Activated CD4-positive, CD25-positive, alpha-beta regulatory T cell (primary cell): ENCODE measurements around the gene TUBGCP2.
"Not testable (repeated sequence)": the region's sequence is repeated elsewhere in the genome, so short reads cannot be mapped to it uniquely, and the experiment has no call there.

Experiments
- DNase-seq, 4 experiments: peaks; one replicate each; lab custom pipeline; 2025; lab: John Stamatoyannopoulos, UW

Gene TUBGCP2

DNA sequence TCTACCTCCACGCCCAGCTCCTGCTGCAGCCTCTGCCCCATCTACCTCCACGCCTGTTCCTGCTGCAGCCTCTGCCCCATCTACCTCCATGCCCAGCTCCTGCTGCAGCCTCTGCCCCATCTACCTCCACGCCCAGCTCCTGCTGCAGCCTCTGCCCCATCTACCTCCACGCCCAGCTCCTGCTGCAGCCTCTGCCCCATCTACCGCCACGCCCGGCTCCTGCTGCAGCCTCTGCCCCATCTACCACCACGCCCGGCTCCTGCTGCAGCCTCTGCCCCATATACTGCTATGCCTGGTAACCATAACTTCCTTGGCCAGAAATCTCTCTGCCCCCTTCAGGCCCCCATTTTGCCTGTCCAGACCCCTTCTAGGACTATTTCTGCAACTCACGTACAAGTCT, 43.6 kb downstream of the TUBGCP2 start:
- not testable (repeated sequence) for DNase-seq

DNA sequence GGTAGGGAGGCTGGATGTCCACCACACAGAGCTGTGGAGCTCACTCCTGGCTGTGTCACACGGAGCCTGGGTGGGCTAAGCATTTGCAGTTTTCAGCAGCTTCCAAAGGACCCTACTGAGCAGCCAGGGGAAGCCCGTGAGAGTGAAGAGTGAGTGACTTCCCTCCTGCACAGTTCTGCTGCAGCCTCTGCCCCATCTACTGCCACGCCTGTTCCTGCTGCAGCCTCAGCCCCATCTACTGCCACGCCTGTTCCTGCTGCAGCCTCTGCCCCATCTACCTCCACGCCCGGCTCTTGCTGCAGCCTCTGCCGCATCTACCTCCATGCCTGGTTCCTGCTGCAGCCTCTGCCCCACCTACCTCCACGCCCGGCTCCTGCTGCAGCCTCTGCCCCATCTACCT, 44.2 kb downstream of the TUBGCP2 start:
- DNase-seq = peak in 2 of 4 experiments; percentile 25 to 35

DNA sequence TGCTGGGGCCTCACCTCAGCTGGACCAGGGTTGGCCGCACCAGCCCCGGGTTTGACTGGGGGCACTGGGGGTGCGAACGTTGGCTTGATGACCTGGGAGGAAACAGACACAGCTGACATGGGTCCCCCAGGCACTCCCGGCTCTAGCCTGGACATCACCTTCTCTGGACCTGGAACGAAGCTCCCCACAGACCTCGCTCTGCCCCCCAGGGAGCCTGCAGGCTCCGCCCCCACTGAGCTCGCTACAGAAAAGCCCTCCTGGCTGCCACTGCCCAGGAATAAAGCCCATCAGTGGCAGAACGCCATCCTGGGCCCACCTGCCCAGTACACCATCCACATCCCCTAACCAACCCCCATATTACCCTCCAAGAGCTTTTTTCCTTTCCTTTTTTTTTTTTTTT, 45.0 kb downstream of the TUBGCP2 start:
- no peak for DNase-seq

DNA sequence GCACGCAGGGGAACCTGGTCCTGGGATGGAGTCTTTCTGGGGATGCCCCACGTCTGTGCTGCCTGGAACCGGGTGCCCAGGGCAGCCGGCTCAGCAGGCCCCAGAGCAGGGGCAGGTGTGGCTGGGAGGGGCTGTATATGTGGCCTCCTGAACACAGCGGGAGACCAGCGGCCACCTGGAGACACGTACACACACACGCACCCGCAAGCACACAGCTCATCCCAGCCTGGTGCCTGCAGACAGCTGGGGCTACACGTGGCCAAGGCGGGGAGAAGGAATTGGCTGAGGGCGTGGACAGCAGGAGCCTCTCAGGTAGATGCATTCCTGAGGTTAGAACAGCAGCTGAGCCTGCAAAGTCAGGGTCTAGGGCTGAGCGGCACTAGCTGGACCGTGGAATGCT, 46.0 kb downstream of the TUBGCP2 start:
- DNase-seq = no peak

DNA sequence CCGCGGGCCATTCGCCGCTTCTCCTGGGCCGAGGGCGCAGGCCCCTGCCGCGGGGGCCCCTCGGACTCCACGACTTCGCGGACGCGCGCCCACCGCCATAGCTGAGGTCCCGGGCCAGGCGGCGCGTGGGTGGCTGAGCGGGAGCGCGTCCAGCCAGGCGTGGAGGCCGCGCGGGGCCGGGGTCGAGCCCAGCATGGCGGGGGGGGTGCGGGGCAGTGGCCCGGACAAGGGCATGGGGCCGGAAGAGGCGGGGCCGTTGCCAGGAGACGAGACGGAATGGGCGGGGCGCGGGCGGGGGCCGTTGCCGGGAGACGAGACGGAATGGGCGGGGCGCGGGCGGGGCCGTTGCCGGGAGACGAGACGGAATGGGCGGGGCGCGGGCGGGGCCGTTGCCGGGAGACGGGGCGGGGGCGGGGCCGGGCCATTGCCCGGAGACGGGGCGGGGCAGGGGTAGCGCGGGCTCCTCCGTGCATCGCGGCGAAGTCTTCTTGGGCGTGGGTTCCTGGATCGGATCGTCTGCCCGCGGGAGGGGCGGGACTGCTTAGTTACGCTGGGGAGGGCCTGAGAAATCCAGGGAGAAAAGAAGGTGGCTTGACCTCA, 46.8 kb downstream of the TUBGCP2 start:
- DNase-seq = peak; percentile 73 to 81 (median 76)

DNA sequence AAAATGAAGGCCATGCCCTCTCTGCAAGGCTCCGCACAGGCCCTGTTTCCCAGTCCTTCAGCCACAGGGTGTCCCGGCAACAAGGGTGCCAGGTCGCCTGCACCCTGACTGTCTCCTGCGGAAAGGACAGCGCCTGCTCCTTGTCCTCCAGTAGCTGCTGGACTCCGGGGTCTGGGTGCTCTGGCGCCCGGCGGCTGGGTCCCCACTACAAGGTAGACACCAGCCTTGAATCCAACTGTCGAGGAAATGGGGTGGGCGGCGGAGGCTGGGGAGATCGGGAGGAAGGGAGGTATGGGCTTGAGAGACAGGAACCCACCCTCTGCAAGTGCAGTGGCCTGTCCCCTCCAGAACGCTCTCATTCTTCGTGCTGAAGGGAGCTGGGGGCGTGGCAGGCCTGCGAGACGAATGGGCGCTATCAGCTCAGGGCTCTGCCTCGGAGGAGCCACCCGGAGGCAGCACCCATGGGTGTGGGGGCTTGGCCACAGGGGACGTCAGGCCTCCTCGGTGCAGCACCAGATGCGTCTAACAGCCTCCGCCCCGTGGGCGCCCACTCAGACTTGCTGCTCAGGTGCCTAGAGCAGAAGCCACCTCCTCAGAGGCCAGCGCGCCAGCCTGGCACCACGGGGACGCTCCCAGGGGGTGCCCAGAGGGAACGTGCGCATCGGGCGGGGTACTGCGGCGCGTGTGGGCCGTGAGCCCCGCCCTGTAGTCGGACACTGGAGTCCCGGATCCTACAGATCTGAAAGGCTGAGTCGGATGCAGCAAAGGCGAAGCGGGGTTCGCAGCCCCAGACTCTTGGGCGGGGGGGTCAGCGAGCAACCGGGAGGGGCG, 47.6 kb downstream of the TUBGCP2 start:
- peak in 2 of 4 experiments; percentile 37 for DNase-seq

DNA sequence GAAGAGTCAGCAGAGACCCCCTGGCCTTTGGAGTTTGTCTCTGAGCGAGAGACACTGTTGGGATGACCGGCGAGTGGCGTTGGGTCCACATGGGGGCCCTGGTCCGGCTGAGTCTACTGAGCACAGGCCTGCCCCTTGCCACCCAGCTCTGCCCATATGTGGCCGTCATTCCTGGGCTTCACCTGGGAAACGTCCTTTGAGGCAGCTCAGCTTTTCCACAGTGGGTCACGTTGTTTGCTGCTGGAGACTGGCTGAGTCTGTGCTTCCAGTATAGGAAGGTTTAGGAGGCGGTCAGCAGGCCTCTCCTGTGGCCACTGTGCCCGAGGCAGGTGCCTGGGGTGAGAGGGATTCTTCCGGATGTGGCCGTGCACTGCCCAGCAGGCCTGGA, 49.1 kb downstream of the TUBGCP2 start:
- DNase-seq = no peak

DNA sequence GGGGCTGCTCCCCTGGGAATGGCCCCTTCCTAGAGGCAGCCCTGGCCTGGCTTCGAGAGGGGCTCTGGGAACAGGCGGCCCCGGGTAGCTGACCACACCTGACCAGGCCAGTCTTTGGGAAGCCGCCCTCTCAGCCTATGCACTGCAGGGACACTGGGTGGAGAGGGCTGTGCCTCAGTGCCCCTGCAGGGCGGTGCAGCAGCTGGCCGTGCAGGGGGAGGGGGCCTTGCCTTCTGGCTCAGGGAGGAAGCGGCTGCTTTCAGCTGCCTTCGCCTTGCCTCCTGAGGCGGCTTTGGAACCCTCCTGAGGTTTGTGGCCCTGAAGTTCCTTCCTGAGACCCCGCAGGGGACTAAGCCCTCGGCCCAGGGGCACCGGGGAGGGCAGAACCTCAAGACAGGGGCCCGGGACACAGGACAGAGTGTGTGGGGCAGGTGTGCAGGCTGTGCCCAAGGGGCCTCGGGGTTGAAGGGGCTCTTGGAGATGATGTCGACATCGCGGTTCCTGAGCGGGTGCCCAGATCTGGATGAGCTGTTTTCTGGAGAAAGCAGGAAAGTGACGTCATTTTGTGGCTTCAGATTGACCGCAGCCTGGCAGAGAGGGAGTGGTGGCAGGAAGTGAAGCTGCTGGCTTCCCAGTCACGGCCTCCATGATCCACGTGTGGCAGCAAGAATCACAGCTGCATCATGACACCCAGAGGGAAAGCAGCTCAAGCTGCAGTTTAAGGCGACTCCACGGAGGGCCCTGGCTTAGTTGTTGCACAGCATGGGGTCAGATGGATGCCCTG, 49.7 kb downstream of the TUBGCP2 start:
- DNase-seq = peak in 3 of 4 experiments; percentile 35 to 61 (median 46)

DNA sequence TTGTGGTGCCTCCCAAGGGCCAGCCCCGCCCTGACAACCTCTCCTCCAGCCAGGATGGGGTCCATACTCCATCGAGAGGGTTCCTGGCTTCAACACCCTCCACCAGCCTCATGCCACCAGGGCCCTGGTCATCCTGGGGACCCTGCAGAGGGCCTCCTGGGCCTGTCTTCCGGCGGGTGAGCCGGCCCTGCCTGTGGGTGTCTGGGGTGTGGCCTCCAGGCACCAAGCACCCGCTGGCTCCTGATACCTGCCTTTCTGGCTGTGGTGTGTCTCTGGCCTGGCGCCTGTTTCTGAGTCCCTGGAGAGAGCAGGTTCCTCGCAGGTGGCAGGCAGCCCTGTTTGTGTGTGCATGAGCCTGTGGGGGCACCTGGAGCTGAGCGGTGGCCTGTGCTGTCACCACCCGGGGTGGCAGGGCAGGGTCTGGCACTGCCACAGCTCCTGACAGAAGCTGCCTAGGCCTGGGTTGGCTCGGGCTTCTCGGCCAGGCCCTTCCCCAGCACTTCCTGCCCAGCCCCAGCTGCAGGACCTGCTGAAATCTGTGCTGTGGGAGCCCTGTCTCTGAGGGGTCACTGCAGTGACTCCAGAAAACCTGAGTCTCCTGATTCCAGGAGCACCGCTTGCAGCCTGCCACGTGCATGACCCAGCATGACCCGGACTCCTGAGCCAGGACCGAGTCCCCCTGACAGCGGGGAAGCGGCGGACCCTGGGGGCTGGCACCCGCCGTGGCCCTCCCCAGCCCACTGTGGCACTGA, 50.4 kb downstream of the TUBGCP2 start:
- no peak for DNase-seq

DNA sequence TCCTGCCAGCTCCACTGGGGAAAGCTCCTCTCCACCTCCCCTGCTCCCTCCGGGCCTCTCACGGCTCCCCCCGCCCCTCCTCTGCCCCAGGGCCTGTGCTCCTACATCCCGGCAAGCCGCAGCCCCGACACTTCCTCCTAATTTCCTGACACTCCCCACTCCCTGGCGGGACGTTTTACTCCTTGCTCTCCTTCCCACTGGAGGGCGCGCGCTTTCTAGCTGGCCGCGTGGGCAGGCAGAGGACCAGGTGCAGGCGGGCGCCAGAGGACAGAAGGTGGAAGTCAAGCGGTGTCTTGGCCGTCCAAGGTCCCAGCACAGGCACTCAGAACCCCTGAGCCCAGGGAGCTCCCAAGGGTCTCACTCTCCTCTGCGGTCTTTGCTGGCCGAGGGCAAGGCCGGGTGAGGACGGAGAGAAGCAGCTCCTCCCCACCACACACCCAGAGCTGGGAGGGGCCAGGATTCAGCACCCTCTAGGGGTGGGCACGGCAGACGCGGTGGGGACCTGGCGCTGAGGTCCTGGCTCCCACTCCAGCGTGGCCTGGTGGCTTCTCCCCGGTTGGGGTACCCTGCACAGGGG, 51.1 kb downstream of the TUBGCP2 start:
- DNase-seq = no peak

DNA sequence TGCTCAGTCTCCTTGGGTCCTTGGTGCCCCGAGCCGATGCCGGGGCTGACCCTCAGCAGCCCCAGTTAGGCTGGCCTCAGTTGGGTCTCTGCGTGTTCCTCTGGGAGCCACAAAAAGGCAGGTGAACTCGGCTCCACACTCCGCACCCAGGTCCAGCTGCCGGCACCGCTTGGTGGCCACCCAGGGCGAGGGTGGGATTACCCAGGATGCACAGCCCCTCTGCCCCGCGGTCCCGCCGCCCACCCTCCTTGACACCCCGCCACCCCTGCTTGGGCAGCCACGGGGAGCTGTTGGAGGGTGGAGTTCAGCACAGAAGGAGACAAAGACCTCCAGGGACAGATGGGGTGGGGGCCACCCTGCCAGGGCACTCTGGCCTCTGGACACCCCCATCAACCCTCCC, 53.3 kb downstream of the TUBGCP2 start:
- DNase-seq = no peak

DNA sequence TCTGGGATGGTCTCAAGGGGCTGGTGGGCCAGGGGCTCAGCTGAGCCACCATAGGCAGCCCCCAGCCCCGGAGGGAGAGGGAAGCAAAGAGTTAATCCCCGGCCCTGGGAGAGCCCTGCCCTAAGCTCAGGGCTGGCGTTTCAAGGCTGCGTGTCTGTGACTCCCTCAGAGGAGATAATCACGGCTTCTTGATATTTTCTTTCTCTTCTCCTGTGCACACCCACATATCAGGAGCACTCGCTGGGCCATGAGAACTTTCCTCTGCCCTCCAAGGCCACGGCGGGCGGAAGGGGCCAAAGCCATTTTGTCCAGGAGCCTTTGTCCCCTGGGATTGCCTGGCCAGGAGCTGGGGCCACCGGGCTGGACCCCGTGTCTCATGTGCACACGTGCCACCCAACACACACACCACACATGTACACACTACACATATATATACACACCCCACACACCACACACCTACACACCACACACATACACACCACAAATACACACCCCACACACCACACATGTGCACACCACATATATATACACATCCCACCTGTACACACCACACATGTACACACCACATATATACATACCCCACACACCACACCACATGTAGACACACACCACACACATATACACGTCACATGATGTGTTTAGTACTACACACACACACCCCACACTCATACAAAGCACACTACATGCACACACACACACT, 54.1 kb downstream of the TUBGCP2 start:
- DNase-seq = no peak

DNA sequence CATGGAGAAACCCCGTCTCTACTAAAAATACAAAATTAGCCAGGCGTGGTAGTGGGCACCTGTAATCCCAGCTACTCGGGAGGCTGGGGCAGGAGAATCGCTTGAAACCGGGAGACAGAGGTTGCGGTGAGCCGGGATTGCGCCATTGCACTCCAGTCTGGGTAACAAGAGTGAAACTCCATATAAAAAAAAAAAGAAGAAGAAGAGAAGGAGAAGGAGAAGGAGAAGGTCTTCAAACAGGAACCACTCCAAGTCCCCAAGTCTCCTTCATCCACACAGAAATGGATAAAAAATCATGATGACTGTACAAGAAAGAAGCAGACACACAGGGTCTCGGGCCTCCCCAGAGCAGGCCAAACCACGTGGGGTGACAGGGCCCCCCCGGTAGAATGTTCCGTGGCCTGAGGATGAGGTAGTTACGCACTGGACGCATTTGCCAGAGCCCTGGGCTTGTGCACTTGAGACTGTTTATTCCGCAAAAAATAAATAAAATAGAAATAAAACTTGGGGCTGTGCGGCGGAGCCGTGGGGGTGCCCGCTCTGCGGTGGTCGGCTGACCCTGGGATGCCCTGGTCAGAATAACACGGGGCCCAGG, 55.2 kb downstream of the TUBGCP2 start:
- DNase-seq = no peak

DNA sequence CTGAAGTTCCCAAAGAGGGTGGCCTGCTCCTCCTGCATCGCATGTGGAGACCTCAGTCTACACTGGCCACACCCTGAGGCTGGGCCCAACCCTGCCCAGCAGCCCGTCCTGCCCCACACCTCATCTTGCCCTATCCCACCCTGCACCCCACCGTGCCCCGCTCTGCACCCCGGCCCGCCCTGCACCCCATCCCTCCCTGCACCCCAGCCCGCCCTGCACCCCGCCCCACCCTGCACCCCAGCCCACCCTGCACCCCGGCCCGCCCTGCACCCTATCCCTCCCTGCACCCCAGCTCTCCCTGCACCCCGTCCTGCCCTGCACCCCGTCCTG, 56.5 kb downstream of the TUBGCP2 start:
- no peak for DNase-seq

DNA sequence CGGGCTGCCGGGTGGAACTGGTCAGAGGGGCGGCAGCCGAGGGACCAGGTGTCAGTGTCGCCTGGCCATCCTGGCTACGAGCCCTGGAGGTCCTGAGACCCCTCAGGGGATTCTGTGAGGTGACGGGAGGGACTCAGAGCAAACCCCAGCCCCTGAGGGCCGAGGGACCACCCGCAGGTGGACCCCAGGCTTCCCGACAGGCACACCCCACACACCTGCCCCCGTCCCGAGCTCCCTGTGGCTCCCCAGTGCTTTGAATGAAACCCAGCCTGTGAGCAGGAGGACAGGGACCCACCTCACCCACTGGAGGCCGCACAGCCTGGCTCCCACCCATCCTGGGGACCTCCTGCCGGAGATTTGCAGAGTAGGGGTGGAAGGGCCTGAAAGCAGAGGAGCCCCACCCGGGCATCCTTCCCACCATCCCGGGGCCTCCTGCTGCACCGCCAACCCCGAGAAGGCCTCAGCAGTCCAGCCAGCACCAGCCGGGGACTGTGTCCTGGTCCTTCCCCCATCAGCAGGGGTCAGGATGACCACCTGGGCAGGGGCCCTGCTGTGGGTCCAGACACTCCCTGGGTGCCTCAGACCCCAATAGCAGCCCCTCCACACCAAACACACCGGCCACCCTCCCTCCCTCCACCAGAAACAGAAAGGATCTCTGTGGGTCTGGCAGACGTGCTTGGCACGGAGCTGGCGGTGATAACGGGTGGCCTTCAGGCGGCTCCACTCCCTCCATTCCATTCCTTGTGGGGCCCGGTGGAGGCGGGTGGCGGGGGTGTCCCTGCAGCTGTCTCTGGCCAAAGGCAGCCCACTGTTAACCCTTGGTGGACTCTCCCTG, 57.1 kb downstream of the TUBGCP2 start:
- no peak for DNase-seq

DNA sequence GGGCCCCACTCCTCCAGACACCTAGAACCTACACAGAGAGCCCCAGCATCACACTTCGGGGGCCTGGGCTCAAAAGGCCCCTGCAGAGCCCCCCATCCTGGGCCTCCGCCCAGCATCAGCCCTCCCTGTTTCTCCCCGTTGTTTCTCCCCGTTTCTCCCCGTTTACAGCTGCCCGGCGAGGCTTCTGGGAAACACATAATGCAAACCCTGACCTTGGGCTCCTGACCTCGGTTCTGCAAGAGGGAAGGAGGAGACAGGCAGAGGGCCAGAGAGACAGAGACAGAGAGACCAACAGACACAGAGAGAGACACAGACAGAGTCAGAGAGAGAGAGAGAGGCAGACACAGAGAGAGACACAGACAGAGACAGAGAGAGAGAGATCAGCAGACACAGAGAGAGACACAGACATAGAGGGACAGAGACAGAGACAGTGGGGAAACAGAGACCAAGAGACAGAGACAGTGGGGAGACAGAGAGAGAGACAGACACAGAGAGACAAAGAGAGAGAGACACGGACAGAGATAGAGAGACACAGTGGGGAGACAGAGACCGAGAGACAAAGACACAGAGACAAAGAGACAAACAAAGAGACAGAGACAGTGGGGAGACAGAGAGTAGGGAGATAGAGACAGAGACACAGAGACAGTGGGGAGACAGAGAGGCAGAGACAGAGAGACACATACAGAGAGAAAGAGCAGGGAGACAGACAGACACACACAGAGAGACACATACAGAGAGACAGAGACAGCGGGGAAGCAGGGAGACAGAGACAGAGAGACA, 58.5 kb downstream of the TUBGCP2 start:
- no peak for DNase-seq

DNA sequence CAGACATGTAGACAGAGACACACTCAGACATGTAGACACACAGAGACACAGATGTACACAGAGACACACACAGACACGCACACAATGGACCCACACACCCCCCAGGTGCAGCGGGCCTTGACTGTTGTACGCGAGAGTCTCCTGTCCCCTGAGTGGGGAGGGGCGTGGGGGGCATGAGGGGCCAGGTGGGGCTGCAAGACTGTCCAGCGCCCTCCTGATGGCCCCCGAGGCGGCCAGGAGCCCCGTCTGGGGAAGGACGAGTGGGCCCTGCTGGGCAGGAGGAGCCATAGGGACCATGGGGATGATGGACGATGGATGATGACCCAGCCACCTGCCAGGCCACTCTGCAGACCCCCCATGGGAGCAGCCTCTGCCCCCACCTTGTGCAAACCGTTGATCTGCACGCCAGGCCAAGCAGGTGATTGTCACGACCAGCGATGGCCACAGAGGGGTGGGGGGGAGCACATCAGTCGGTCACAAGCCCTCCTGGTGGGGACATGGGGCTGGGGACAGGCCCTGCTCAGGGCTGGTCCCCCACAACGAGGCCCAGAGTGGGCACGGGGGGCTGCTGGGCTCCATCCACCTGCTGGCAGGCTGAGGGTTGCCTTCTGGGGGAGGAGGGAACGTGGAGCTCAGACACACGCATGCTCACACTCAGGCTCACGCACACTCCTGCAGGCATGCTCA, 59.4 kb downstream of the TUBGCP2 start:
- DNase-seq = no peak

DNA sequence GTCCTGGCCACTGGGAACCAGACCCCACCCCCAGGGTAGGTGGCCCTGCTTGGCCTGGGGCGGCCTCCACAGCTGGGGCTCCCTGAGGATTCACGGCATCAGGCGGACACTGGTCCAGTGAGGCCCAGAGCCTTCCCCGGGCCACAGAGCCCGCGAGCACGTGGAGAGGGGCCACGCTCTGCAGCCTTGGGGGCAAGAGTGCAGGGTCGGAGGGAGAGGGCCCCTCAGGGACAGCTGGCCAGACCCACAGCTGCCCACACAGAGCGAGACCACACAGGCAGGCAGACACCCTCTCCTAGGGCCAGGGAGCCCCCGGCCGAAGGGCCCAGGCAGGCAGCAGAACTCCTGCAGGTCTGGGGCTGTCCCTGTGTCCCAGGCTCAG, 60.3 kb downstream of the TUBGCP2 start:
- DNase-seq = no peak
